SK-N-SH treated with all-trans-retinoic acid at 6 μM for 48 hours (cell line): ENCODE data around the gene CENPP.
A peak's percentile ranks its signal among the peaks of the same experiment; 100 is the strongest.

Experiments
- ATAC-seq: fragments of 200-7000 bp; cut with Tn5 transposase; 3 replicates; pipeline ENCODE4 v1.9.1; 2020; ENCODE audit warnings: mild to moderate bottlenecking, moderate library complexity
- CSDC2 ChIP-seq: fragments of 250-450 bp; sonication (Bioruptor Pico); IDR thresholded peaks from 2 replicates; pipeline ENCODE4 v1.5.0; 2020; ENCODE audit warnings: mild to moderate bottlenecking, moderate library complexity
- ESRRG ChIP-seq: fragments of 250-450 bp; sonication (Bioruptor Pico); IDR thresholded peaks from 2 replicates; pipeline ENCODE4 v1.6.1; 2021; ENCODE audit warnings: mild to moderate bottlenecking
- GLIS3 ChIP-seq: fragments of 250-450 bp; sonication (Bioruptor Pico); IDR thresholded peaks from 2 replicates; pipeline ENCODE4 v1.5.0; 2020; ENCODE audit warnings: mild to moderate bottlenecking, moderate library complexity
- ISL1 ChIP-seq: fragments of 250-450 bp; sonication (Bioruptor Pico); IDR thresholded peaks from 2 replicates; pipeline ENCODE4 v2.1.2; 2022; ENCODE audit warnings: mild to moderate bottlenecking, moderate library complexity
- PPARA ChIP-seq: fragments of 250-450 bp; sonication (Bioruptor Pico); IDR thresholded peaks from 2 replicates; pipeline ENCODE4 v1.5.0; 2020; ENCODE audit warnings: mild to moderate bottlenecking, borderline replicate concordance
- RARB ChIP-seq: fragments of 250-450 bp; sonication (Bioruptor Pico); IDR thresholded peaks from 2 replicates; pipeline ENCODE4 v1.8.0; 2021; ENCODE audit warnings: mild to moderate bottlenecking, moderate library complexity
- SNAI2 ChIP-seq: fragments of 250-450 bp; sonication (Bioruptor Pico); IDR thresholded peaks from 2 replicates; pipeline ENCODE4 v1.5.0; 2020; ENCODE audit warnings: mild to moderate bottlenecking, moderate library complexity
- TCF4 ChIP-seq: fragments of 250-450 bp; sonication (Bioruptor Pico); IDR thresholded peaks from 2 replicates; pipeline ENCODE4 v1.8.0; 2021; ENCODE audit warnings: mild to moderate bottlenecking, moderate library complexity, borderline replicate concordance
- TOX ChIP-seq: fragments of 250-450 bp; sonication (Bioruptor Pico); IDR thresholded peaks from 2 replicates; pipeline ENCODE4 v1.8.0; 2021; ENCODE audit warnings: mild to moderate bottlenecking, moderate library complexity, borderline replicate concordance
- ZC3H10 ChIP-seq: fragments of 250-450 bp; sonication (Bioruptor Pico); IDR thresholded peaks from 2 replicates; pipeline ENCODE4 v1.5.1; 2021; ENCODE audit warnings: mild to moderate bottlenecking, moderate library complexity
- ZFP3 ChIP-seq: fragments of 250-450 bp; sonication (Bioruptor Pico); IDR thresholded peaks from 2 replicates; pipeline ENCODE4 v1.5.0; 2020; ENCODE audit warnings: mild to moderate bottlenecking, moderate library complexity
- ZFP30 ChIP-seq: fragments of 450-650 bp; formaldehyde crosslinking; IDR thresholded peaks from 2 replicates; pipeline ENCODE4 v1.5.0; 2022; ENCODE audit warnings: mild to moderate bottlenecking, moderate library complexity
- ZNF565 ChIP-seq: fragments of 450-650 bp; formaldehyde crosslinking; conservative IDR thresholded peaks from 2 replicates; pipeline ENCODE4 v1.5.0; 2020; ENCODE audit warnings: low read depth, mild to moderate bottlenecking, moderate library complexity
- ZNF8 ChIP-seq: fragments of 450-650 bp; formaldehyde crosslinking; IDR thresholded peaks from 2 replicates; pipeline ENCODE4 v1.5.0; 2020; ENCODE audit warnings: mild to moderate bottlenecking, moderate library complexity
- TF ChIP-seq, protein P1 (sequence below): fragments of 250-450 bp; sonication (Bioruptor Pico); IDR thresholded peaks from 2 replicates; pipeline ENCODE4 v1.5.1; 2021; ENCODE audit warnings: mild to moderate bottlenecking, moderate library complexity
- TF ChIP-seq, protein P2 (sequence below): fragments of 250-450 bp; sonication (Bioruptor Pico); IDR thresholded peaks from 2 replicates; pipeline ENCODE4 v1.8.0; 2021; ENCODE audit warnings: low read depth, mild to moderate bottlenecking, moderate library complexity, borderline replicate concordance
- TF ChIP-seq, protein P3 (sequence below): fragments of 250-450 bp; sonication (Bioruptor Pico); IDR thresholded peaks from 2 replicates; pipeline ENCODE4 v1.5.1; 2020; ENCODE audit warnings: low read depth, mild to moderate bottlenecking, moderate library complexity
- TF ChIP-seq, protein P4 (sequence below): fragments of 250-450 bp; sonication (Bioruptor Pico); IDR thresholded peaks from 2 replicates; pipeline ENCODE4 v1.8.0; 2020; ENCODE audit warnings: mild to moderate bottlenecking, moderate library complexity, borderline replicate concordance

The CENPP gene

DNA sequence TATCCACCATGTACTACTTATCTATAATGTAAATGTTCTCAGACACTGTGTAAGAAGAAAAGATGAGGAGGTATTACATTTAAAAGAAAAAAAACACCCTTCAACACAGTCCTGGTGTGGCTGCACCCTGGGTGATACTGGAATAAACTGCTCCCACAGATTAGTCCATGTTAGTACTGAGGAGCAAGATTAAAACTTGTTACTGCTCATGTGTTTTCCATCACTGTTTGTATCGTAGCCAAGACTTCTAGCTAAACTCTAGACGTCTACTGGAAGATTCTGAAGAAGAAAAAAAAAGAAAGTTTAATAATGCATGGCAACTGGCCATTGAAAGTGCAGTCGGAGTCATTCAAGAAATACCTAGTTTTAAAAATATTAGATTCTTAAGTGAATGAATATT lies 156.6 kb downstream of the CENPP start, which contains the start of gene ASPN:
TSS of gene ASPN (minus strand) at position 178 of the 400 bp plus-strand sequence.
- TF ChIP-seq, protein P1, sequence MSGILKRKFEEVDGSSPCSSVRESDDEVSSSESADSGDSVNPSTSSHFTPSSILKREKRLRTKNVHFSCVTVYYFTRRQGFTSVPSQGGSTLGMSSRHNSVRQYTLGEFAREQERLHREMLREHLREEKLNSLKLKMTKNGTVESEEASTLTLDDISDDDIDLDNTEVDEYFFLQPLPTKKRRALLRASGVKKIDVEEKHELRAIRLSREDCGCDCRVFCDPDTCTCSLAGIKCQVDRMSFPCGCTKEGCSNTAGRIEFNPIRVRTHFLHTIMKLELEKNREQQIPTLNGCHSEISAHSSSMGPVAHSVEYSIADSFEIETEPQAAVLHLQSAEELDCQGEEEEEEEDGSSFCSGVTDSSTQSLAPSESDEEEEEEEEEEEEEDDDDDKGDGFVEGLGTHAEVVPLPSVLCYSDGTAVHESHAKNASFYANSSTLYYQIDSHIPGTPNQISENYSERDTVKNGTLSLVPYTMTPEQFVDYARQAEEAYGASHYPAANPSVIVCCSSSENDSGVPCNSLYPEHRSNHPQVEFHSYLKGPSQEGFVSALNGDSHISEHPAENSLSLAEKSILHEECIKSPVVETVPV, result no peak
- TF ChIP-seq ZNF8 (CRISPR knock-in tag) (no peak), TCF4 (CRISPR knock-in tag) (no peak), ZNF565 (CRISPR knock-in tag) (no peak), SNAI2 (CRISPR knock-in tag) (no peak), CSDC2 (CRISPR knock-in tag) (no peak), RARB (no peak), ESRRG (no peak), ZFP3 (no peak)
- TF ChIP-seq, protein P2, sequence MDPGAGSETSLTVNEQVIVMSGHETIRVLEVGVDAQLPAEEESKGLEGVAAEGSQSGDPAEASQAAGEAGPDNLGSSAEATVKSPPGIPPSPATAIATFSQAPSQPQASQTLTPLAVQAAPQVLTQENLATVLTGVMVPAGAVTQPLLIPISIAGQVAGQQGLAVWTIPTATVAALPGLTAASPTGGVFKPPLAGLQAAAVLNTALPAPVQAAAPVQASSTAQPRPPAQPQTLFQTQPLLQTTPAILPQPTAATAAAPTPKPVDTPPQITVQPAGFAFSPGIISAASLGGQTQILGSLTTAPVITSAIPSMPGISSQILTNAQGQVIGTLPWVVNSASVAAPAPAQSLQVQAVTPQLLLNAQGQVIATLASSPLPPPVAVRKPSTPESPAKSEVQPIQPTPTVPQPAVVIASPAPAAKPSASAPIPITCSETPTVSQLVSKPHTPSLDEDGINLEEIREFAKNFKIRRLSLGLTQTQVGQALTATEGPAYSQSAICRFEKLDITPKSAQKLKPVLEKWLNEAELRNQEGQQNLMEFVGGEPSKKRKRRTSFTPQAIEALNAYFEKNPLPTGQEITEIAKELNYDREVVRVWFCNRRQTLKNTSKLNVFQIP (CRISPR knock-in tag), result no peak
- peak; percentile 71 for ATAC-seq

DNA sequence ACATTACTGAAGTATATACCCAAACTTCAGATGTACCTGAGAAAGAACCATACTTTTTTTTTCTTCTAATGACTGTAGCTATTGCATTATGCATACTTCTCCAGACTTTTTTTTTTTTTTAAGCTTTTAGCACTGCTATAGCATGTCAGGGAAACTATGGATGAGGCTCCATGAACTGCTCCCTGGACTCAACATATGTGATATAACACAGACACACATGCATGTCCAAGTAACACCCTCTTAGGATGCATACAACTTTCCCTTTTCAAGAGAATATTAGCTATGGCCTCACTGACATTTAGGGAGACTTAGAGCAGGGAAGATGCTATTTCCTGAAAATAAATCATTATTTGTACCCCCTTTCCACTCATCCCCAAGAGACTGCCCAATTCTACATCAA lies 157.1 kb downstream of the CENPP start:
- TF ChIP-seq TOX, result no peak
- no peak for TF ChIP-seq GLIS3
- no peak for TF ChIP-seq ZFP30
- TF ChIP-seq, protein P1, result no peak
- no peak for TF ChIP-seq ISL1 (CRISPR knock-in tag)
- TF ChIP-seq, protein P3, sequence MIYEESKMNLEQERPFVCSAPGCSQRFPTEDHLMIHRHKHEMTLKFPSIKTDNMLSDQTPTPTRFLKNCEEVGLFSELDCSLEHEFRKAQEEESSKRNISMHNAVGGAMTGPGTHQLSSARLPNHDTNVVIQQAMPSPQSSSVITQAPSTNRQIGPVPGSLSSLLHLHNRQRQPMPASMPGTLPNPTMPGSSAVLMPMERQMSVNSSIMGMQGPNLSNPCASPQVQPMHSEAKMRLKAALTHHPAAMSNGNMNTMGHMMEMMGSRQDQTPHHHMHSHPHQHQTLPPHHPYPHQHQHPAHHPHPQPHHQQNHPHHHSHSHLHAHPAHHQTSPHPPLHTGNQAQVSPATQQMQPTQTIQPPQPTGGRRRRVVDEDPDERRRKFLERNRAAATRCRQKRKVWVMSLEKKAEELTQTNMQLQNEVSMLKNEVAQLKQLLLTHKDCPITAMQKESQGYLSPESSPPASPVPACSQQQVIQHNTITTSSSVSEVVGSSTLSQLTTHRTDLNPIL (CRISPR knock-in tag), result no peak

DNA sequence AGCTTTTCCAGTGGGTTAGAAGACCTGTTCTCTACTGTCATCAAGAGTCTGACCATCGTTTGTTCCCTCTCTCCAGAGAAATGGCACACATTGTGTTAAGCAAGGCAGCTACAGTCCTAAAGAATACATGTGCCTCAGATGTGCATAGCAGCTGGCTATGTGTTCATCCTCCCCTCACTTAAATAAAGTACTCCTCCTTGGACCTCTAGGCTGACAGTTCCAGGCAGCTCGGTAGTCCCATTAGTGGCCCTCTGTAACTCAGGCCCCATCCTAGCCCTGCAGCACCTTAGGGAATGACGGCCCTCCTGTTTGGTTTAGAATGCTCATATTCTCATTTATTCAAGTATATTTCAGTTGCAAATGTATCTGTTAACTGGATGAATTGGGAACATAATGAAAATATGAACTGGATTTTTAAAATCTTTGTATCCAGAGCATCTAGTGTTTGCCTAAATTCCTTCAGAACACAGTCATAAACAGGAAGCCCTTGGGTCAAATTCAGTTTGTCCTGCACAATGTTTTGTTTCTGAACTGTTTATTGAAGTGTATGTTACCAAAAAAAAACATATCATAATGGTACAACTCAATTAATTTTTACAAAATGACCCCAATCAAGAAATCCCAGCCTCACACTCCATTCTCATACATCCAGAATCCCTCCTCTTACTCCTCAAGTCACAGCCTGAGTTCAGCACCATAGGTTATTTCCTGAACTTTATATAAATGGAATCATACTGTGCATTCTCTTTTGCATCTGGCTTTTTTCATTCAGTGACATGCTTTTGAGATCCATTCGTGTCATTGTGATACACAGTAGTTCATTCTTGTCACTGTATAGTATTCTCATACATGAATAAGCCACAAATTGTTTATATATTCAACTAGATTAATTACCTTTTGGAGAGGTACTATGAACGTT lies 158.1 kb downstream of the CENPP start:
- peak; percentile 52 for ATAC-seq
- TF ChIP-seq ESRRG (no peak), TOX (no peak)
- TF ChIP-seq, all 23 proteins: peak for 0

More for the DNA sequence above, 157.1 kb downstream of the CENPP start:
- peak; percentile 10 for ATAC-seq

DNA sequence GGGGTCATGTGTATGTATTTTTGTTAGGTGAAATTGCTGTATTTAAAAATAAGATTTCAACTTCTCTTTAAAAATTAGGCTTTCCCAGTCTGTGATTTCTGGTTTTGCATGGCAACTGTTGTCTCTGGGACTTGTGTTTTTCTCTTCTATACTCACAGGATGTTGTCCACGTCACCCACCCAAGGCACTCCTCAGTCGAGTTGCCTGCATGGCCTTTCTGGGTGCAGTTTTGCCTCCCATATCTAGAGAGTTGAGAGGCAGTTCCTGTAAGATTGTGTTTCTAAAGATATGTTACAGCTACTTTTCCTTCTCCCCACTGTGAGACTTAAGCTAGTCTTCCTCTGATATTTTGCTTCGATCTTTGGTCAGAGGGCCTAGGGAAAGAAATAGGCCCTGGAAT lies 158.8 kb downstream of the CENPP start:
- no peak for ATAC-seq
- TF ChIP-seq, protein P4, sequence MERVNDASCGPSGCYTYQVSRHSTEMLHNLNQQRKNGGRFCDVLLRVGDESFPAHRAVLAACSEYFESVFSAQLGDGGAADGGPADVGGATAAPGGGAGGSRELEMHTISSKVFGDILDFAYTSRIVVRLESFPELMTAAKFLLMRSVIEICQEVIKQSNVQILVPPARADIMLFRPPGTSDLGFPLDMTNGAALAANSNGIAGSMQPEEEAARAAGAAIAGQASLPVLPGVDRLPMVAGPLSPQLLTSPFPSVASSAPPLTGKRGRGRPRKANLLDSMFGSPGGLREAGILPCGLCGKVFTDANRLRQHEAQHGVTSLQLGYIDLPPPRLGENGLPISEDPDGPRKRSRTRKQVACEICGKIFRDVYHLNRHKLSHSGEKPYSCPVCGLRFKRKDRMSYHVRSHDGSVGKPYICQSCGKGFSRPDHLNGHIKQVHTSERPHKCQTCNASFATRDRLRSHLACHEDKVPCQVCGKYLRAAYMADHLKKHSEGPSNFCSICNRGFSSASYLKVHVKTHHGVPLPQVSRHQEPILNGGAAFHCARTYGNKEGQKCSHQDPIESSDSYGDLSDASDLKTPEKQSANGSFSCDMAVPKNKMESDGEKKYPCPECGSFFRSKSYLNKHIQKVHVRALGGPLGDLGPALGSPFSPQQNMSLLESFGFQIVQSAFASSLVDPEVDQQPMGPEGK (CRISPR knock-in tag), result no peak
- no peak for TF ChIP-seq GLIS3
- no peak for TF ChIP-seq ESRRG
- no peak for TF ChIP-seq ZC3H10 (CRISPR knock-in tag)
- no peak for TF ChIP-seq ZNF565 (CRISPR knock-in tag)

DNA sequence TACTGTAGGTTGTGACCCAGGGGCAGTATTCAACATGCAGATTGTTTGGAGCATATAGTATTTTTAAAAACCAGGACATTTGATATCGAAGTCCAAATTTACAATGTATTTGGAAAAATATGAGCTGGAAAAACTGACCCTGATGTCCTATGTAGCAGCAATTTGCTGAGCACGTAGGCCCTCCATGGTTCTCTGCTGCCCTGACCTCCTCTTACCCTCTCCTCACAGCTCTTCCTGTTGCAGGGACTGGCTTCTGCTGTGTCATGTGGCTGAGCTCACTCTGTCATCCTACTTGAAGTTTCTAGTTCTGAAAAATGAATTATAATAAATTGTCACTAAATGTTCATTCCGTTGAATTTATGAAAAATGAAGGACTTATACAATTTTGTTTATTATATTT lies 160.6 kb downstream of the CENPP start:
- TF ChIP-seq PPARA (CRISPR knock-in tag), result no peak
- TF ChIP-seq, all 23 proteins: peak for 0
- ATAC-seq, result no peak
